Stomach smooth muscle (tissue), 2 donors: Measurements from ENCODE around the gene PCNX1.

ENCODE experiments used
- H3K27ac ChIP-seq: one replicate; pipeline ENCODE4 v1.7.0; 2013; ENCODE audit warnings: mild to moderate bottlenecking, low read length, inconsistent platforms
- H3K27me3 ChIP-seq, 2 donors: one replicate each; pipeline ENCODE4 v1.7.0; 2013; ENCODE audit warnings: low read length in 2 of 2; ENCODE audit not compliant: insufficient read depth in 2 of 2, control insufficient read depth in 1 of 2
- H3K36me3 ChIP-seq, 2 donors: one replicate each; pipeline ENCODE4 v1.7.0; 2013; ENCODE audit warnings: low read length in 2 of 2; ENCODE audit not compliant: control insufficient read depth in 2 of 2, insufficient read depth in 2 of 2
- H3K4me1 ChIP-seq: one replicate; pipeline ENCODE4 v1.7.0; 2013; ENCODE audit warnings: low read length; ENCODE audit not compliant: control insufficient read depth, insufficient read depth
- H3K4me3 ChIP-seq, 2 donors: one replicate each; pipeline ENCODE4 v1.7.0; 2013; ENCODE audit warnings: low read length in 2 of 2
- H3K9ac ChIP-seq, 2 donors: one replicate each; pipeline ENCODE4 v1.7.0; 2013; ENCODE audit warnings: low read length in 2 of 2, mild to moderate bottlenecking in 1 of 2
- H3K9me3 ChIP-seq, 2 donors: one replicate each; pipeline ENCODE4 v1.7.0; 2013; ENCODE audit warnings: low read length in 2 of 2; ENCODE audit not compliant: control insufficient read depth in 2 of 2
- donor health status: healthy.
- donor health status: Pancreatic carcinoma.

PCNX1 gene

DNA sequence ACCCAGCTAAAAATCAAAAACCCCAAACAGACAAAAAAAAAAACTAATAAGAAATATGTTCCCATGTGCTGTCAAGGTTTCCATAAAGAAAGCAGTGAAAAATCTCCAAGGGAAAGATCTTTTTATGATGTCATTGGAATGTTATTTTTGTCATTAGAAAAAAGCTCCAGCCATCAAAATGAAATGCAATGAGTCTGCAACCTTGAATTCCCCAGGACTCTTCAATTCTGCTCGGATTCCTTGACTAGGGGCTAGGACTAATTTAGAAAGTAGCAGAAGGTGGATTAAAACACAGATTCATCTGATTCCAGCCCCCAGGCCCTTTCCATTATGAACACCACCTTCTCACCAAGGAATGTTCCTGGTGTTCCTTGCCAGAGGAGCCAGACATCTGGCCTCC lies 6.0 kb upstream of the PCNX1 start:
- Histone ChIP-seq H3K27ac (no peak overlapping the region), H3K36me3 (no peaks in the 10 kb centered on the region), H3K4me1 (peaks cover 29% of the 10 kb centered on the region), H3K4me3 (no peak overlapping the region), H3K27me3 (no peaks in the 10 kb centered on the region), H3K9ac (no peak overlapping the region), H3K9me3 (no peaks in the 10 kb centered on the region)

DNA sequence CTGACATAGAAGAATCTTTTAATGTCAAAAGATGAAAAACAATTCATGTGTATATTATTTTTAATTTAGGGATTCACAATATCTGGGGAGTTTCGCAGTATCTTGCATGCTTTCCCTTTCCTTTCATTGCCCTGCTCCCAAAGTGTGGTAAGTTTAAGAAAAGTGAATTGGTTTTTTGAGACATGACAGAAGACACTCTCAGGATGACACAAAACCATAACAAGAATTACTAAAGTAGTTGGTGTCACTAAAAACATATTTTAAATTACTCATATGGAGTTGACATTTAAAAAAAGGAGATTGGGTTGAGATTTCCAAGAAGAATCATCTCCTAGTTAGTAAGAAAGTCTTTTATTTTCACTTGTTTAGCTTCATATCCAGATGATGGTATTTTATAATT lies 5.1 kb upstream of the PCNX1 start:
- Histone ChIP-seq H3K9ac (no peak overlapping the region), H3K27me3 (no peaks in the 10 kb centered on the region), H3K36me3 (no peaks in the 10 kb centered on the region), H3K9me3 (no peaks in the 10 kb centered on the region), H3K4me3 (no peak overlapping the region), H3K27ac (no peak overlapping the region), H3K4me1 (peaks cover 27% of the 10 kb centered on the region)

GRCh38 chr14:70904373-70904772 lies 2.9 kb upstream of the PCNX1 start:
- H3K4me1 ChIP-seq: peaks cover 23% of the 10 kb centered on the region
- no peaks in the 10 kb centered on the region for H3K9me3 ChIP-seq
- no peak overlapping the region for H3K9ac ChIP-seq
- no peak overlapping the region for H3K4me3 ChIP-seq
- no peaks in the 10 kb centered on the region for H3K27me3 ChIP-seq
- H3K36me3 ChIP-seq: no peaks in the 10 kb centered on the region
- peak overlapping the region; percentile 76 for H3K27ac ChIP-seq

DNA sequence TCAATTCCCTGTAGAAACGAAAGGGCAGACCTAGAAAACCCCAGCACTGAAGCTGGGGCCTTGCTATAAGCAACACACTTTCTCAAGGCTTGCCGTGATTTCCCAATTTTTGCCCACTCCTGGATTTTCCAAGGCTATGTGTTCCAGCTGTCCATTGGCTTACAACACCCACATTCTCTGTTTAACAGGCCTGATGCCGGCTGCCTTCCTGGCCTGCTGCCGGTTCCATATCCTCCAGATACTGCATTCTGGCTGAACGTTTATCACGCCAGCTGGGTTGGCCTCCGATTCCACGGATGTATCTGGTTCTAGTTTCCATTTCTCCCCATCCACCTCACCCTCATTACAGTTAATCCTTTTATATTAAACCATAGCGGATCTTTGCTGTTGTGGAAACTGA lies 2.0 kb upstream of the PCNX1 start:
- no peaks in the 10 kb centered on the region for H3K27me3 ChIP-seq
- peak overlapping the region in 1 of 2 donors; percentile 47 for H3K4me3 ChIP-seq
- peak overlapping the region in 1 of 2 donors; percentile 47 for H3K9ac ChIP-seq
- peaks cover 25% of the 10 kb centered on the region for H3K4me1 ChIP-seq
- no peaks in the 10 kb centered on the region for H3K9me3 ChIP-seq
- no peaks in the 10 kb centered on the region for H3K36me3 ChIP-seq
- H3K27ac ChIP-seq: peak overlapping the region; percentile 76

GRCh38 chr14:70906793-70907175 lies 475 bp upstream of the PCNX1 start:
- H3K4me3 ChIP-seq: peak overlapping the region; percentile 76 to 86

DNA sequence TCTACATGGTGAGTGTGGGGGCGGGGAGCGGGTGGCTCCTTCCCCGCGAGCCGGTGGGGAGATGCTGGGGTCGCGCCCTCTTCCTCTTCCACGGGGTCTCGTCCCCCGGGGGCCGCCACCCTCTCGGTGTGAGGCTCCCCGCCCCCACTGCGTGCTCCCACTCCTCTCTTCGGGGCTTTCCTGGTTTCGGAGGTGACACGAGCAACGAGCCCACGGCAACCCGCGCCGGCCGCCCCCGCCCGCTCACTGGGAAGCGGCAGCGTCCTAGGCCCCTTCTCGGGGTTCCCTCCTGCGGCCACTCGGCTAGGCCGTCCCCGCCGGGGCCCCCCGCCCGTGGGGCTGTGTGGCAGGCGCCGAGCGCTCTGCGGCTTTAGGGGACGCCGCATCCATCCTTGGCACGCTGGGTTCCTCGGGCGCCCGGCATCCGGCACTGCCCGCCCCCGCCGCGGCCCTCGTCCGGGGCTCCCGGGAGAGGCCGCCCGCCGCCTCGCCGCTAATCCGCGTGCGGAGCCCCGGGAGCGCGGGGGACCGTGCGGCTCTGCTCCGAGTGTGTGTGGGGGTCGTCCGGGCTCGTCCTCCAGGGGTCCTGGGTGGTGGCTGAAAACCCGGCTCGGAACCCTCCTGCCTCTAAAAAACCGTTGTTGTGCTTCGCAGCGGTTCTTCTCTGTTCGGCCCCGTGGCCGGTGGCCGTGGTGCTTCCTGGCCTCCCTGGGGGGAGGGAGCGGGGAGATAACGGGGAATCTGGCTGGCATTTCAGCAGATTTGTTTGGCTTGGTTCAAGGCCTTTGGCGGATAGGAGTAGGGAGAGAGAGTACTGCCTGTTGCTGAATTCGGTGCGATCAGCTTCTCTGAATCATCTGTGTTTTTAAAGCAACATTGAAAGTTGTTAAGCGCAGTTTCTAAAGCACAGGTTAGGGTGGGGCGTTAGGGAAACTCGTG lies 1.0 kb downstream of the PCNX1 start:
- peak overlapping the region; percentile 86 to 96 for H3K9ac ChIP-seq
- peaks cover 22% of the 10 kb centered on the region for H3K4me1 ChIP-seq
- H3K27me3 ChIP-seq: no peaks in the 10 kb centered on the region
- peak overlapping the region; percentile 86 to 91 for H3K4me3 ChIP-seq
- no peaks in the 10 kb centered on the region for H3K9me3 ChIP-seq
- H3K27ac ChIP-seq: peak overlapping the region; percentile 93
- no peaks in the 10 kb centered on the region for H3K36me3 ChIP-seq

More at GRCh38 chr14:70906793-70907175, 475 bp upstream of the PCNX1 start:
- H3K9ac ChIP-seq: peak overlapping the region; percentile 90 to 97
- H3K4me1 ChIP-seq: peaks cover 22% of the 10 kb centered on the region
- H3K36me3 ChIP-seq: no peaks in the 10 kb centered on the region
- H3K9me3 ChIP-seq: no peaks in the 10 kb centered on the region
- H3K27me3 ChIP-seq: no peaks in the 10 kb centered on the region
- H3K27ac ChIP-seq: peak overlapping the region; percentile 93

DNA sequence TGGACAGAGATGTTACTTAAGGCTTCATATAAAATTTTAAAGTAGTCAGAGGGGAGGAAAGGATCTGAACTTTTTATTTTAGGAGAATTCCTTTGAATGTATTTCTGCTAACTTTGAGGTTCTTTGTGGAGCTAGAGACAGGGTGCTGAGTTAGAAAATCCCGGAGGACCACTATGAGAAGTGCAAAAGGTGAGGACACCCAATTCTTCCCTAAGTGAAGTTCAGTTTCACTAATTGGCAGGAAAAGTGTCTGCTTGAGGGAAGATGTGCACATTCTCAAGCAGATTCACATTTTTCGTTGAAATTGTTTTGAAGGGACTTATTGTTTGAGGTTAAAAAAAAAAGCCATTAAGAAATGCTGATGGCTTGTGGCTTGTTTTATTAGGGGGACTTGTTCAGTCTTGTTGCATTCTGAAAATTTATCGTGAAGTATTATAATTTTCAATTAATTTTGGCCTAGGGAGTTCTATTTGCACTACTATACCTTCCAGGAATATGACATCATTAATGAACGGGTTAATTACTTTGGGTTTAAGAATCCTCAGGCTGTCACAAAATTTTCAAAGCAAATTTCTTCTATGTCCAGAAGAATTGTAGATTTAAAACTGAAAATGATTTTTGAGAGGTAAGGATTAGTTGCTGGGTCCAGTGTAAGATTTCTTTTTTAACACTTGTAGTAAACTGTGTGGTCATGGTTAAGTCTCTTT lies 1.8 kb downstream of the PCNX1 start:
- Histone ChIP-seq H3K9ac (peak overlapping the region; percentile 86 to 96), H3K9me3 (no peaks in the 10 kb centered on the region), H3K27ac (peak overlapping the region; percentile 93), H3K4me3 (peak overlapping the region; percentile 86 to 91), H3K4me1 (peaks cover 22% of the 10 kb centered on the region), H3K27me3 (no peaks in the 10 kb centered on the region), H3K36me3 (no peaks in the 10 kb centered on the region)

DNA sequence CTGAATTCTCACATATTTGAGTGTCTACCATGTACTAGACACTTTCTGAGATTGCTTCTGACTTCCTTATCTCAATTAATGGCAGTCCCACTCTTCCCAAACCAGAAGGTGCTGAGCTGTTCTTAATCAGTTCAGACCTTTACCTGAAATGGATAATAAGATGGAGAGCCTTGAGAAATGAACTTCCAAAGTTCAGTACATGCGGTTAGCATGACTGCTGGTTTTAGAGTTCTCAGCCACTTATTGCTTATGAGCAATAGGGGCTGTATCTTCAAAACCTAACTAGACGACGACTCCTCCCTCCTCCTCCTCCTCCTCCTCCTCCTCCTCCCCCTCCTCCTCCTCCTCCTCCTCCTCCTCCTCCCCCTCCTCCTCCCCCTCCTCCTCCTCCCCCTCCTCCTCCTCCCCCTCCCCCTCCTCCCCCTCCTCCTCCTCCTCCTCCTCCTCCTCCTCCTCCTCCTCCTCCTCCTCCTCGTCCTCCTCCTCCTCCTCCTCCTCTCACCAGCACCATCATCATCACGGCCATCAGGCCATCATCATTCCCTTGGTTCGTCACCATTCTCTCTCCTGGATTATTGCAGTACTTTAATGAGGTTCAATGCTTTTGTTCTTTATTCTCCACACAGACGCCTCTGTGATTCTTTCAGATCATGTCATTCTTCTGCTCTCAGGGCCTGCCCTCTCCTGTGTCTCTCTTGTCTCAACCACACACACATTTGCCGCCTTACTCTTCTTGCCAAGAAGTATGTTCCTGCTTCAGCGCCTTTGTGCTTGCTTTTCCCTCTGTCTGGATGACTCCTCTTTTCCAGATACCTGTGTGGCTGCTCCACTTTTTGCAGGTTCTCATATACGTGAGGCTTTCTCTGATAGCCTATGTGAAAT lies 2.7 kb downstream of the PCNX1 start:
- peaks cover 19% of the 10 kb centered on the region for H3K4me1 ChIP-seq
- no peaks in the 10 kb centered on the region for H3K27me3 ChIP-seq
- H3K27ac ChIP-seq: no peak overlapping the region
- H3K9me3 ChIP-seq: no peaks in the 10 kb centered on the region
- H3K4me3 ChIP-seq: peak overlapping the region in 1 of 2 donors; percentile 91
- peak overlapping the region in 1 of 2 donors; percentile 96 for H3K9ac ChIP-seq
- H3K36me3 ChIP-seq: no peaks in the 10 kb centered on the region

DNA sequence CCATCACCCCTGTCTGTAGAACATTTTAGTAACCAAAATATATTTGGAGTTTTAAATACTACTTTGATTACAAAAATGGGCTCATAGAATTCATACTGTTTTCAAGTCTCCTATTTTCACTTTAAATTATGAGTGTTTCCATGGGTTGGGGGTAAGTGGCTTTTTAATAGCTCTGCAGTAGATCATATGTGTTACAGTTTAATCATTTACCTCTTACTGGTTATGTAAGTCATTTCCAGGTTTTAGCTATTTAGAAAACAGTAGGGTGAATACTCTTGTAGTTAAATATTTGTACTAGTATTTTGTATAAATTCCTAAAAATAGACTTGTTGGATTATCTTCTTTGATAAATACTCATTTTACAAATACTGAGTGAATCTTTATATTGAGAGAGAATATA lies 8.2 kb downstream of the PCNX1 start:
- no peak overlapping the region for H3K4me3 ChIP-seq
- no peaks in the 10 kb centered on the region for H3K4me1 ChIP-seq
- no peak overlapping the region for H3K9ac ChIP-seq
- no peak overlapping the region for H3K27ac ChIP-seq
- H3K27me3 ChIP-seq: no peaks in the 10 kb centered on the region
- peaks cover 0 to 5% of the 10 kb centered on the region in 2 donors for H3K36me3 ChIP-seq
- no peaks in the 10 kb centered on the region for H3K9me3 ChIP-seq

GRCh38 chr14:70916300-70916699 lies 9.0 kb downstream of the PCNX1 start:
- Histone ChIP-seq H3K4me1 (peaks cover 3% of the 10 kb centered on the region), H3K27ac (no peak overlapping the region), H3K36me3 (peaks cover 0 to 5% of the 10 kb centered on the region in 2 donors), H3K4me3 (no peak overlapping the region), H3K9me3 (no peaks in the 10 kb centered on the region), H3K9ac (no peak overlapping the region), H3K27me3 (no peaks in the 10 kb centered on the region)
